Stomach (tissue), 9 donors: Measurements from ENCODE around the gene RNF113B. TPM values are rescaled to one million over a fixed set of nuclear protein-coding genes. Genes with fewer than 3 reads are reported as not detected.

ENCODE experiments used
- DNase-seq, 2 donors: peaks; one replicate each; pipeline versions ENCODE4 v3.0.0 to v3.0.0-alpha.2; 2013 to 2019
- H3K27ac ChIP-seq, 5 donors: fragments of 200-600 bp in 4 of 5; sonication (generic) in 4 of 5; one replicate each; pipeline ENCODE4 v1.5.1; 2013 to 2019; ENCODE audit warnings: mild to moderate bottlenecking in 1 of 5, moderate library complexity in 1 of 5
- H3K27me3 ChIP-seq, 3 donors: fragments of 200-600 bp; sonication (generic); one replicate each; pipeline ENCODE4 v1.5.1; 2017 to 2019; ENCODE audit warnings: mixed run types in 1 of 3
- H3K36me3 ChIP-seq, 4 donors: fragments of 200-600 bp; sonication (generic); 1 replicate in 3 of 4; 2 replicates in 1 of 4; pipeline ENCODE4 v1.5.1; 2016 to 2019
- H3K4me1 ChIP-seq, 4 donors: fragments of 200-600 bp; sonication (generic); one replicate each; pipeline ENCODE4 v1.5.1; 2016 to 2019
- H3K4me3 ChIP-seq, 4 donors: fragments of 200-600 bp; sonication (generic) in 3 of 4; one replicate each; pipeline ENCODE4 v1.5.1; 2016 to 2019; ENCODE audit warnings: mild to moderate bottlenecking in 1 of 4
- H3K9me3 ChIP-seq, 4 donors: fragments of 200-600 bp; sonication (generic); one replicate each; pipeline ENCODE4 v1.5.1; 2016 to 2019
- CTCF ChIP-seq, 7 experiments: fragments of 450-650 bp in 4 of 7; fragments of 200-600 bp in 3 of 7; sonication (generic) in 3 of 7; IDR thresholded peaks; one replicate each; pipeline ENCODE4 v1.5.1; 2016 to 2019; ENCODE audit warnings: antibody characterized with exemption in 7 of 7, control low read depth in 2 of 7, mild to moderate bottlenecking in 1 of 7
- EP300 ChIP-seq: sonication (generic); formaldehyde crosslinking; IDR thresholded peaks from one replicate; pipeline ENCODE4 v1.6.1; 2017; ENCODE audit warnings: antibody characterized with exemption
- POLR2A ChIP-seq, 4 donors: fragments of 450-650 bp; IDR thresholded peaks; one replicate each; pipeline ENCODE4 v1.6.1; 2016; ENCODE audit warnings: antibody characterized with exemption in 4 of 4, control low read depth in 2 of 4, mild to moderate bottlenecking in 1 of 4, moderate library complexity in 1 of 4
- POLR2AphosphoS5 ChIP-seq, 3 donors: sonication (generic); formaldehyde crosslinking; IDR thresholded peaks; one replicate each; pipeline ENCODE4 v1.6.1; 2016; ENCODE audit warnings: antibody characterized with exemption in 3 of 3
- WGBS, 5 donors: extraction: QIAGEN DNeasy Blood & Tissue Kit in 3 of 5; methylation state at CpG; one replicate each; pipeline versions ENCODE4 v1.1.5 to v1.1.7; 2013 to 2018; 5-methylcytosine and 5-hydroxymethylcytosine counted together
- intact Hi-C: fragments of 100-400 bp; cut with DNase I; formaldehyde crosslinking; loops from one replicate; pipeline ENCODE4 v1.15.1; 2023; ENCODE audit warnings: low total_unique reads
- polyA plus RNA-seq, 3 donors: library from polyadenylated mRNA; stranded (reverse); fragments of 200-250 nt; gene quantifications; one replicate each; pipeline ENCODE4 v1.2.3, GENCODE V29; 2013
- total RNA-seq, 5 donors: library from RNA; depleted of rRNA; stranded (reverse); fragments of >200 nt; gene quantifications; one replicate each; pipeline versions ENCODE4 v1.1.0 to v1.2.3, GENCODE V29; 2014 to 2016
- donor health status: healthy with polysubstance abuse.
- donor health status: Bipolar disorder and iron deficiency.
- donor health status: healthy.

The RNF113B gene
- total and polyA plus RNA-seq, 8 donors = not detected

- H3K27ac ChIP-seq = peak overlapping the region in 3 of 5 donors; percentile 79 to 83 (median 82)
- no peak for DNase-seq
Observed at GRCh38 chr13:98175823-98176222, 1.2 kb downstream of the RNF113B start.

DNA sequence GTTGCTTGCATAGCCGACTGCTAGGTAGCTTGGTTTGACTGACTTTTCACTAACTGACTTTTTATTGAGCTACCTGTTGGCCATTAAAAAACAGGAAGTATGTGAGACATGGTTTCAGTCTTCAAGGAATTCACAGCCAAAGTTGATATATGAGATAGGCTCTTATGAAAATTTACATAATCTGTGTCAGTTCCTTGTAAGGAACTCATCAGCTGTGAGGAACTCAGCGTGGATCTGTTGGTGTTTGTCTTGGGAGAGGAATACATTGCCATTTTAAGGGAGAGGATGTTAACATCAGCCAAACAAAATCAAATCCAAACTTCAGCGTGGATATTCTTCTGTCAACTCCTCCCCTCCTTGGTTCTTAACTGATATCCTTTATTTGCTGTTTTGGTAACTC is 2.0 kb downstream of the RNF113B start:
- no peak overlapping the region for H3K4me3 ChIP-seq
- intact Hi-C loops = no loop called here
- H3K27ac ChIP-seq = peak overlapping the region; percentile 64 to 83 (median 79)
- no peak for DNase-seq
- TF ChIP-seq EP300 (no peak), CTCF (IDR thresholded peaks at IDR 0.05) (no peak), POLR2AphosphoS5 (IDR thresholded peaks at IDR 0.05) (no peak), POLR2A (IDR thresholded peaks at IDR 0.05) (no peak)
- WGBS, 5 donors = 32 to 42% (median 40%) methylated on average over 3 of the region's 3 CpGs
- no peaks in the 10 kb centered on the region for H3K9me3 ChIP-seq
- H3K4me1 ChIP-seq = peaks cover 38 to 56% (median 44%) of the 10 kb centered on the region in 4 donors
- no peaks in the 10 kb centered on the region for H3K27me3 ChIP-seq
- H3K36me3 ChIP-seq = peaks cover 4 to 10% (median 9%) of the 10 kb centered on the region in 4 donors

More at GRCh38 chr13:98175823-98176222, 1.2 kb downstream of the RNF113B start:
- peaks cover 4 to 10% (median 9%) of the 10 kb centered on the region in 4 donors for H3K36me3 ChIP-seq
- intact Hi-C loops = no loop called here
- 51 to 61% (median 53%) methylated on average over 3 of the region's 3 CpGs for WGBS, 5 donors
- no peaks in the 10 kb centered on the region for H3K27me3 ChIP-seq
- H3K9me3 ChIP-seq = no peaks in the 10 kb centered on the region
- TF ChIP-seq EP300 = no peak
- TF ChIP-seq POLR2AphosphoS5 (IDR thresholded peaks at IDR 0.05) = peak in 1 of 3 donors; percentile 24
- no peak overlapping the region for H3K4me3 ChIP-seq
- H3K4me1 ChIP-seq = peaks cover 38 to 56% (median 46%) of the 10 kb centered on the region in 4 donors

- no peaks in the 10 kb centered on the region for H3K27me3 ChIP-seq
- intact Hi-C loops = no loop called here
- peaks cover 38 to 52% (median 44%) of the 10 kb centered on the region in 4 donors for H3K4me1 ChIP-seq
- WGBS, 5 donors = 23 to 57% (median 33%) methylated on average over 7 of the region's 7 CpGs
- peak in 1 of 2 donors; percentile 29 for DNase-seq
- no peaks in the 10 kb centered on the region for H3K9me3 ChIP-seq
- peak overlapping the region; percentile 45 to 83 (median 79) for H3K27ac ChIP-seq
- H3K36me3 ChIP-seq = peaks cover 4 to 10% (median 9%) of the 10 kb centered on the region in 4 donors
- TF ChIP-seq EP300 (no peak), POLR2A (IDR thresholded peaks at IDR 0.05) (no peak), POLR2AphosphoS5 (IDR thresholded peaks at IDR 0.05) (no peak)
- H3K4me3 ChIP-seq = no peak overlapping the region
Observed at GRCh38 chr13:98174307-98174706, 2.8 kb downstream of the RNF113B start.

DNA sequence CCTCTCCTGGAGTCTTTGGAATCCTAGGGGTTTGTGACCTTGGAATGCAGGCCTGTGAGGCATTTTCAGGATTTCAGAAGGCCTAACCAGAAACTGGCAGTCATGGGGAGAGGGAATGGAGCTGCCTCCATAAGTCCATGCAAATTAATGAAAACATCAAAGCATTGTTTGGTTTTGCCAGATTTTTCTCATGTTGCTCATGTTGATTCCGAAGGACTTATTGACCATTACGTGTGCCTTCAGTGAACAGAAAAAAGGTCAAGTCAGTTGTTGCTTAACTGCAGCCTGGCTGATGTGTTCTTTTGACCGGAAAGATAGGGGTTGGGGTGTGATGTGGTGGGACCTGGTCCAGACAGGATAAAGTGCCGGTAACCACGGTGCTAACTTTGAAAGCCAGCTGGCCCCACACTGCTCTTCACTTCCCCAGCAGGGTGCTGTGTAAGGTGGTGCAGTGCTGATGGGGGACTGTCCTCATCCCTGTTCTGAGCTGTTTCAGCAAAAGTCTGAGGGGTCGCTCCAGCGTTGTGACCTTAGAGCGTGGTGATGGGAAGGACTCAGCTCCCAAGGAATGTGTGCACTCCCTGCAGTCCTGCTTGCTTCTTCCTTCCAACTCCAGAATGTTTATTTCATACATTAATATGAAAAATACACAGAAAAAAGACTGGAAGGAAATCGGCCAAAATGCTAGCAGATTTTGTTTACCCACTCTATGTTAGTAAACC is 3.5 kb downstream of the RNF113B start:
- intact Hi-C loops = no loop called here
- 20 to 42% (median 24%) methylated on average over 9 of the region's 9 CpGs for WGBS, 5 donors
- Histone ChIP-seq H3K27ac (peak overlapping the region; percentile 69 to 83 (median 79)), H3K4me1 (peaks cover 38 to 51% (median 44%) of the 10 kb centered on the region in 4 donors), H3K9me3 (no peaks in the 10 kb centered on the region), H3K4me3 (no peak overlapping the region), H3K36me3 (peaks cover 4 to 10% (median 9%) of the 10 kb centered on the region in 4 donors), H3K27me3 (no peaks in the 10 kb centered on the region)
- peak in 1 of 2 donors; percentile 38 for DNase-seq
- peak in 2 of 3 donors; percentile 49 to 92 for TF ChIP-seq POLR2AphosphoS5 (IDR thresholded peaks at IDR 0.05)
- TF ChIP-seq CTCF (IDR thresholded peaks at IDR 0.05) = no peak

DNA sequence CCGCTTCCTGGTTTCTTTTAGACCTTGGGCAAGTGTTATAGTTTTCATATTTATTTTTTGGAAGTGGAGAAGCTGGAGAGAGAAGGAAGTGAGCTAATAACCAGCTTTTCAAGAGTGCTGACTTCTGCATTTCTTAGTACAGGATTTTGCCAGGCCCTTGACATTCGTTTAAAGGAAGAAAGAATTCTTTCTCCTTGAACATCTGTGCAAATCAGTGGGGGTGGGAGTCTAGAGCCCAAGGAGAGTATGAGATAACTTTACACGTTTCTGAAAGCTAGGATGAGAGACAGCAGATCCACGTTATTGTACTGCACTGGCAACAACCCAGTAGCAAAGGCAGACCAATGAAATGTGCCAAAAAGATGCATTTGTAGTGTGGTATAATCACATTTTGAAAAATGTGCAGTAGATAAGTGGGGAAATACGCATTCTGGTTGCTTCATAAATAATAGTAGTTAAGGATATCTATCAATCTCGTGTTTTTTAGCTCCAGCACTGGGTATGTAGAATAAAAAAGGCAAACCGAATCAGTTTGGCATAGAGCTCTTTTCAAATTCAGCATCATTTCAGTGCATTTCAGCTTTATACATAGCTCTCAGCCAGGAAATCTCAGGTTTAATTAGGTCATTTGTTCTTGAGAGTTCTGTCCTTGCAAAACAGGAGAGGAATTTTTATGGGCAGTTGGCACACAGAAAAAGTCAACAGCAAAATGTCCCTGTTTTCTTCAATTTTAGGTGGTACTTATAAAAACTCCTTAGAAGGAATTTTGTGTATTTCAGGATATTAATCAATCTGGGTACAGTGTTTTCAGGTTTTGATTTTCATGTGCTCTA is 4.3 kb downstream of the RNF113B start:
- Histone ChIP-seq H3K36me3 (peaks cover 4 to 10% (median 9%) of the 10 kb centered on the region in 4 donors), H3K4me3 (peak overlapping the region in 2 of 4 donors; percentile 5 to 11), H3K9me3 (no peaks in the 10 kb centered on the region), H3K27me3 (no peaks in the 10 kb centered on the region), H3K4me1 (peaks cover 38 to 51% (median 44%) of the 10 kb centered on the region in 4 donors), H3K27ac (peak overlapping the region; percentile 69 to 83 (median 79))
- peak in 1 of 2 donors; percentile 49 for DNase-seq
- 20 to 38% (median 24%) methylated on average over 7 of the region's 7 CpGs for WGBS, 5 donors
- intact Hi-C loops = no loop called here
- TF ChIP-seq POLR2AphosphoS5 (IDR thresholded peaks at IDR 0.05) = no peak
- TF ChIP-seq EP300 = no peak
- no peak for TF ChIP-seq POLR2A (IDR thresholded peaks at IDR 0.05)
- no peak for TF ChIP-seq CTCF (IDR thresholded peaks at IDR 0.05)
